Neutrophil (primary cell): ENCODE measurements around the gene GPX5.

Source experiments
- H3K27ac ChIP-seq: fragments of 200-600 bp; sonication (generic); 2 replicates; pipeline ENCODE4 v1.5.1; 2016; ENCODE audit warnings: mild to moderate bottlenecking, moderate library complexity
- H3K27me3 ChIP-seq: fragments of 200-600 bp; sonication (generic); 2 replicates; pipeline ENCODE4 v1.6.0; 2016; ENCODE audit warnings: mild to moderate bottlenecking
- H3K36me3 ChIP-seq: fragments of 200-600 bp; sonication (generic); 2 replicates; pipeline ENCODE4 v1.5.1; 2017
- H3K4me1 ChIP-seq, 2 experiments: fragments of 200-600 bp in 1 of 2; sonication (generic) in 1 of 2; 1 replicate in 1 of 2; 2 replicates in 1 of 2; pipeline versions ENCODE4 v1.5.1 to v1.6.1; 2013 to 2016; ENCODE audit warnings: low read depth in 1 of 2, low read length in 1 of 2, mild to moderate bottlenecking in 1 of 2, moderate library complexity in 1 of 2; ENCODE audit not compliant: control insufficient read depth in 1 of 2, insufficient read depth in 1 of 2
- H3K4me3 ChIP-seq, 2 experiments: fragments of 200-600 bp in 1 of 2; sonication (generic) in 1 of 2; 1 replicate in 1 of 2; 2 replicates in 1 of 2; pipeline ENCODE4 v1.5.1; 2013 to 2016; ENCODE audit warnings: low read depth in 1 of 2, low read length in 1 of 2, mild to moderate bottlenecking in 1 of 2, moderate library complexity in 1 of 2
- H3K9me3 ChIP-seq: fragments of 200-600 bp; sonication (generic); 2 replicates; pipeline ENCODE4 v1.5.1; 2016
- CTCF ChIP-seq: fragments of 200-600 bp; sonication (generic); IDR thresholded peaks from 2 replicates; pipeline ENCODE4 v1.5.1; 2016; ENCODE audit warnings: antibody characterized with exemption

GPX5 gene

GRCh38 chr6:28553986-28554881, 28.6 kb downstream of the GPX5 start:
- no peak overlapping the region for H3K27ac ChIP-seq
- no peak for TF ChIP-seq CTCF

DNA sequence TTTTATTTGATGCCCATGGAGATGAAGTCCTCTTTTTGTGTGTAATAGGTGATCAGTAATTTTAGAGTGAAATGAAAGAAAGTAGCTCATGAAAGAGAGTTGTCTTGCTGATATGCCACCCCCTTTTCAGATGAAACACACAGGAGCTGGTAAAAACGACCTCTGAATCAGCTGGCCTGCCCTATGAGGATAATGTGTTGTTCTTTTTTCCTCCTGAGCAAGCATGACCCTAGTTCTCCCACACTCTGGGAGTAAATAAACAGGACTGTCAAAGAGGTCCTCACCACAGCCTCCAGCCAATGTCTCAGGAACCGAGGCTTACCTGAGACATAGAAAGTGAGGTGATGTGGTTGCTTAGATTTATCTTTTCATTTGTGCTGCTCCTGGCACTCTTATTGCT, 29.5 kb downstream of the GPX5 start:
- Histone ChIP-seq H3K36me3 (no peaks in the 10 kb centered on the region), H3K27ac (no peak overlapping the region), H3K4me3 (no peak overlapping the region), H3K4me1 (no peaks in the 10 kb centered on the region), H3K27me3 (peaks cover 33% of the 10 kb centered on the region), H3K9me3 (no peaks in the 10 kb centered on the region)
- TF ChIP-seq CTCF, result no peak

More at GRCh38 chr6:28553986-28554881, 28.6 kb downstream of the GPX5 start:
- no peaks in the 10 kb centered on the region for H3K9me3 ChIP-seq
- no peaks in the 10 kb centered on the region for H3K36me3 ChIP-seq
- H3K4me3 ChIP-seq, result no peak overlapping the region
- H3K4me1 ChIP-seq, result no peaks in the 10 kb centered on the region
- H3K27me3 ChIP-seq, result peaks cover 33% of the 10 kb centered on the region

DNA sequence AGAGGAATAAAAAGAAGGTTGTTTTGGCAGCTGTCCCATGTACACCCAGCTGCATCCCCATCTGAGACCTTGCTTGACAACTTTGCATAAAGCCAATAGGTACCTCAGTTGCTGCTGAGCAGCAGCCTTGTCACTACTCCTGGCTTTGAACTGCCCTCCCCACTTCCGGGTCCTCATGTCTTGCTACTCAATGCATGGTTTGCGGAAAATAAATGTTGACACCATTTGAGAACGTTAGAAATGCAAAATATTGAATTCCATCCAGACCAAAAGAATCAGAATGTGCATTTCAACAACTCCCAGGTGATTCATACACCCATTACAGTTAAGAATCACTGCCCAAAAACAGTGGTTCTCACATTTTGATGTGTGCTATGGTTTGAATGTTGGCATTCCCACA, 32.9 kb downstream of the GPX5 start:
- H3K4me3 ChIP-seq, result no peak overlapping the region
- no peaks in the 10 kb centered on the region for H3K36me3 ChIP-seq
- no peak for TF ChIP-seq CTCF
- H3K4me1 ChIP-seq, result no peaks in the 10 kb centered on the region
- H3K9me3 ChIP-seq, result no peaks in the 10 kb centered on the region
- H3K27me3 ChIP-seq, result peaks cover 18% of the 10 kb centered on the region
- no peak overlapping the region for H3K27ac ChIP-seq

DNA sequence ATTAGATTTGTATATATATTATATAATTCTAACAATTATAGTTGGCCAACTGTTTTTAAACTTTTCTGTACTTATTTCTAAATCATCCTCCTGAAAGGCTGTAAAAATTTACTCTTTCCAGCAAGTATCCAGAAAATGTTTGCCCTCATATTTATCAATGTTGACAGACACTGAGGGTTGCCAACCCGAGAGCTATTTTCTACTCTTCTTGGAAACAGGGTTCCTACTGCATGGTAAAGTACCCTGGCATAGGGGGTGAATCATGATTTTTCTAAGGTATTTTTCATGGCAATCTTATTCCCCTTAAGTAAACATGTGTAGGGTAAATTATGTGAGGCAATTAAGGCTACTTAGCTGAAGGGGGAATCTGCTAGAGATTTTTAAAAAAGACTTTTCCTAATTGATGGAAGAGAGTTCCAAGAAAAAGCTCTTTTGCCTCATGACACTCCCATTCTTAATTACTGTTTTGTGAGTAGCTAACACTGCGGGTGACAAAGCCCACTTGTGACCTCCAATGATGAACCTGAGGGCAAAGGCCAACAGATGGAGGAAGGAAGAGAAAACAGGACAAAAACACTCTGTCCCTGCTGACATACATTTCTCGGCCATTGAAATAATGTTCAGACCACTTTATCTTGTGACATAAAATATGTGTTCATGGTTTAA, 37.9 kb downstream of the GPX5 start:
- no peaks in the 10 kb centered on the region for H3K27me3 ChIP-seq
- H3K4me3 ChIP-seq, result no peak overlapping the region
- no peak for TF ChIP-seq CTCF
- H3K27ac ChIP-seq, result no peak overlapping the region
- H3K36me3 ChIP-seq, result no peaks in the 10 kb centered on the region
- no peaks in the 10 kb centered on the region for H3K9me3 ChIP-seq
- H3K4me1 ChIP-seq, result no peaks in the 10 kb centered on the region

- H3K4me3 ChIP-seq, result no peak overlapping the region
- no peak for TF ChIP-seq CTCF
- H3K27me3 ChIP-seq, result peaks cover 6% of the 10 kb centered on the region
- H3K4me1 ChIP-seq, result no peaks in the 10 kb centered on the region
- no peak overlapping the region for H3K27ac ChIP-seq
- no peaks in the 10 kb centered on the region for H3K9me3 ChIP-seq
- no peaks in the 10 kb centered on the region for H3K36me3 ChIP-seq
Observed at GRCh38 chr6:28565823-28566526, 40.3 kb downstream of the GPX5 start.
